GM10266 (cell line): ENCODE data around the gene LYSMD3.

Experiments used
- DNase-seq: peaks from one replicate; pipeline ENCODE4 v3.0.0; 2012; ENCODE audit errors: extremely low spot score
- TF ChIP-seq, protein P1 (sequence below): IDR thresholded peaks from 2 replicates; pipeline ENCODE4 v1.5.1; 2012; ENCODE audit warnings: mild to moderate bottlenecking, low read depth; ENCODE audit not compliant: control insufficient read depth, insufficient read depth; ENCODE audit errors: missing control alignments

The LYSMD3 gene

DNA sequence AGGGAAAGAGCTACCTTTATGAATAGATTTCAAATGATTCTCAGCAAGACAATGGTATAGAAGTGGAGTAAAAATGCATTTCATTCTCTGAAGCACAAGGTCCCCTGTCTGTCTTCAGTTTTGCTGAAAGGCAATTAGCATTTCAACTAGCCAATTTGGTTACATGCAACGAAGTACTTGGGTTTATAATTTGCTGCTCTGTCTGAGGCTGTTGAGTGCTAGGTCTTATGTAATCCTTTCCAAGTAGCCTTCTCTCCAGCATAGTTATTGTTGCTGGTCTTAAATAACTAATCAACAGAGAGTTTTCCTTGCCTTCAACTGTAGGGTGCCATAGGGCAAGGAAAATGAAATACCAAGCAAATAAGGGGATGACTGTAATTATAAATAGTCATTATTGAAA, 33.7 kb upstream of the LYSMD3 start:
- no peak for DNase-seq
- TF ChIP-seq, protein P1, sequence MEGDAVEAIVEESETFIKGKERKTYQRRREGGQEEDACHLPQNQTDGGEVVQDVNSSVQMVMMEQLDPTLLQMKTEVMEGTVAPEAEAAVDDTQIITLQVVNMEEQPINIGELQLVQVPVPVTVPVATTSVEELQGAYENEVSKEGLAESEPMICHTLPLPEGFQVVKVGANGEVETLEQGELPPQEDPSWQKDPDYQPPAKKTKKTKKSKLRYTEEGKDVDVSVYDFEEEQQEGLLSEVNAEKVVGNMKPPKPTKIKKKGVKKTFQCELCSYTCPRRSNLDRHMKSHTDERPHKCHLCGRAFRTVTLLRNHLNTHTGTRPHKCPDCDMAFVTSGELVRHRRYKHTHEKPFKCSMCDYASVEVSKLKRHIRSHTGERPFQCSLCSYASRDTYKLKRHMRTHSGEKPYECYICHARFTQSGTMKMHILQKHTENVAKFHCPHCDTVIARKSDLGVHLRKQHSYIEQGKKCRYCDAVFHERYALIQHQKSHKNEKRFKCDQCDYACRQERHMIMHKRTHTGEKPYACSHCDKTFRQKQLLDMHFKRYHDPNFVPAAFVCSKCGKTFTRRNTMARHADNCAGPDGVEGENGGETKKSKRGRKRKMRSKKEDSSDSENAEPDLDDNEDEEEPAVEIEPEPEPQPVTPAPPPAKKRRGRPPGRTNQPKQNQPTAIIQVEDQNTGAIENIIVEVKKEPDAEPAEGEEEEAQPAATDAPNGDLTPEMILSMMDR = no peak

DNA sequence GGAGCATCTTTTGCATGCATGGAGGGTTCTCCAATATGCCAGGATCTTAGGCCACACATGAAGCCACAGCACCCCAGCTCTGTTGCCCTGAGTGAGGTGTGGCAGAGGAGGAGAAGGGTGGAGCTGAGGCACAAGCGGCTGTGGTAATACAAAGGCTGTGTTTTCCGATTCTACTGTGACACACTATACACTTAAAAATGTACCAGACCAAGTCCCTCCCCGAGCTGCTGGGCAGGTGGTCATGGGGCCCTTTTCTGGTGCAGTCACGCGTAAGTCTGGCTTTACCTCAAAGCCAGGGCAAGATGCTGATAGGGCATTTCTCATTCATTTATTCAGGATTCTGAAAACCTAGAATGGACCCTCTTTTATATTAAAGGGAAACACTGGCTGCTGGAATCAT, 33.0 kb upstream of the LYSMD3 start:
- no peak for DNase-seq
- TF ChIP-seq, protein P1 = no peak

DNA sequence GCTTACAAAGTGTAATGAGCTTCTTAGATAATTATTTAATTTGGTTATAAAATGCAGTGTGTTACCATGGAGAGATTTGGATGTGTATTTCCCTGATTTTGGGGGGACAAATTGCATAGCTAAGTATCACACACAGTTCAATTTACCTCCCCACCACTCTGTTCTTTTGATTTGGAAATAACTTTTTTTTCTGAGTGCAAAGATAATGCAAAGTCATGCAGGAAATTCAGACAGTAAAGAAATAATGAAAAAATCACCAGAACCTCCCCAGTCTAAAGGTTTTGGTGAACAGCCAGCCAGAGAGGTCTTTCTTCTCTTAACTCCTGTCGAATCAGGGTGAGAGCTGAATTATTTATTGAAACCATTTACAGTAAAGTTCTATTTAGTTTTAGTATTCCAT, 32.4 kb upstream of the LYSMD3 start:
- DNase-seq = no peak
- TF ChIP-seq, protein P1 = no peak

GRCh38 chr5:90560771-90561170, 31.4 kb upstream of the LYSMD3 start:
- no peak for DNase-seq
- TF ChIP-seq, protein P1 = no peak

GRCh38 chr5:90558344-90559192, 29.2 kb upstream of the LYSMD3 start, which contains the start of gene ADGRV1:
Gene ADGRV1, plus strand, starts transcription at chr5:90558797. Its CDS starts 99 bp downstream, at chr5:90558896.
- TF ChIP-seq, protein P1 = no peak
- no peak for DNase-seq

GRCh38 chr5:90557871-90558270, 28.5 kb upstream of the LYSMD3 start:
- TF ChIP-seq, protein P1 = no peak
- no peak for DNase-seq

GRCh38 chr5:90557391-90557790, 28.0 kb upstream of the LYSMD3 start:
- DNase-seq = no peak
- TF ChIP-seq, protein P1 = no peak
